Measurements from ENCODE around the gene KLHL3.

Gene KLHL3

GRCh38 chr5:137631453-137631852 is 104.4 kb downstream of the KLHL3 start:
- H3K27ac ChIP-seq, result no peak overlapping the region
- TF ChIP-seq ZFX (IDR thresholded peaks at IDR 0.05; ENCODE audit: borderline replicate concordance) (no peak), CTCF (IDR thresholded peaks at IDR 0.05) (no peak)

- no peak overlapping the region for H3K27ac ChIP-seq
- TF ChIP-seq CTCF (IDR thresholded peaks at IDR 0.05) (no peak), ZFX (IDR thresholded peaks at IDR 0.05; ENCODE audit: borderline replicate concordance) (no peak)
Measured at GRCh38 chr5:137630972-137631370, 104.9 kb downstream of the KLHL3 start.

GRCh38 chr5:137630216-137630971 is 105.5 kb downstream of the KLHL3 start:
- H3K27ac ChIP-seq, result no peak overlapping the region
- no peak for TF ChIP-seq ZFX (IDR thresholded peaks at IDR 0.05; ENCODE audit: borderline replicate concordance)
- no peak for TF ChIP-seq CTCF (IDR thresholded peaks at IDR 0.05)

- H3K27ac ChIP-seq, result no peak overlapping the region
- TF ChIP-seq ZFX (IDR thresholded peaks at IDR 0.05; ENCODE audit: borderline replicate concordance) (no peak), CTCF (IDR thresholded peaks at IDR 0.05) (peak; percentile 81)
Measured at GRCh38 chr5:137629646-137630045, 106.2 kb downstream of the KLHL3 start.

- peak overlapping the region; percentile 69 for H3K27ac ChIP-seq
- no peak for TF ChIP-seq ZFX (IDR thresholded peaks at IDR 0.05; ENCODE audit: borderline replicate concordance)
- no peak for TF ChIP-seq CTCF (IDR thresholded peaks at IDR 0.05)
Measured at GRCh38 chr5:137627706-137628105, 108.2 kb downstream of the KLHL3 start.

- H3K27ac ChIP-seq, result peak overlapping the region; percentile 69
Measured at GRCh38 chr5:137627293-137627692, 108.6 kb downstream of the KLHL3 start.

More at GRCh38 chr5:137627293-137627692, 108.6 kb downstream of the KLHL3 start:
- TF ChIP-seq CTCF (IDR thresholded peaks at IDR 0.05) (no peak), ZFX (IDR thresholded peaks at IDR 0.05; ENCODE audit: borderline replicate concordance) (no peak)

Measured in 22Rv1 (cell line).